Endothelial cell of umbilical vein (primary cell): ENCODE results near the gene OR4C3.

Experiments
- FOS ChIP-seq: IDR thresholded peaks from 2 replicates; pipeline ENCODE4 v1.6.1; 2011; ENCODE audit warnings: mild to moderate bottlenecking, low read length, moderate library complexity, borderline replicate concordance; ENCODE audit not compliant: insufficient read depth
- TF ChIP-seq, protein P1 (sequence below), 2 donors: IDR thresholded peaks; 1 replicate in 1 of 2; 2 replicates in 1 of 2; pipeline ENCODE4 v1.5.1; 2011; ENCODE audit warnings: low read length in 2 of 2, mild to moderate bottlenecking in 2 of 2, moderate library complexity in 2 of 2, control low read depth in 1 of 2, inconsistent platforms in 1 of 2, low read depth in 1 of 2; ENCODE audit not compliant: insufficient read depth in 1 of 2; ENCODE audit errors: extremely low read depth in 1 of 2

DNA sequence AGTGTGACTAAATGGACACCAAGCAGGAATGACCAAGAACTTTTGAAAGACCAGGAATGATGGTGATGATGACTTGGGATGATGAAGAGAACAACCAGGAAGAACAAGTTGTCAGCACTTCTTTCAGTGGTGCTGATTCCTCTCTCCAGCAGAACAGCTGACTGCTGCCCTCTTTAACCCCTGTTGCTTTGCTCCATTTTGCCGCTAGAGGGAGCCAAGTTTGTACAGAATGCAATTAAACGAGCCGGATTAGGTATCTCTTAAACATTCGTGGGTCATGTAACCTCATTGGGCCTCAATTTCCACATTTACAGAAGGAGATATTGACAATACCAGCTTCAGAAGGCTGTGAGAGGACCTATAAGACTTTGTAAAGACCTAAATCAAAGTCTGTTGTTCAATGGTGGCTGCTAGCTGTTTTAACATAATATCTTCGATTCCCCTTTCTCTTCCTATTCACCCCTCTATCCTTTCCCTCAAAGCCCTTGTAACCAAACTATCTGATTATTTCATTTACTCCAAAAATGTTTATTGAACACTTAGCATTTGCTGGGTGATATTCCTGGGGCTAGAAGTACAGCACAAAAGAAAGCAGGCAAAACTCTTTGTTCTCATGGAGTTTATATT, 16.8 kb upstream of the OR4C3 start:
- TF ChIP-seq, protein P1, sequence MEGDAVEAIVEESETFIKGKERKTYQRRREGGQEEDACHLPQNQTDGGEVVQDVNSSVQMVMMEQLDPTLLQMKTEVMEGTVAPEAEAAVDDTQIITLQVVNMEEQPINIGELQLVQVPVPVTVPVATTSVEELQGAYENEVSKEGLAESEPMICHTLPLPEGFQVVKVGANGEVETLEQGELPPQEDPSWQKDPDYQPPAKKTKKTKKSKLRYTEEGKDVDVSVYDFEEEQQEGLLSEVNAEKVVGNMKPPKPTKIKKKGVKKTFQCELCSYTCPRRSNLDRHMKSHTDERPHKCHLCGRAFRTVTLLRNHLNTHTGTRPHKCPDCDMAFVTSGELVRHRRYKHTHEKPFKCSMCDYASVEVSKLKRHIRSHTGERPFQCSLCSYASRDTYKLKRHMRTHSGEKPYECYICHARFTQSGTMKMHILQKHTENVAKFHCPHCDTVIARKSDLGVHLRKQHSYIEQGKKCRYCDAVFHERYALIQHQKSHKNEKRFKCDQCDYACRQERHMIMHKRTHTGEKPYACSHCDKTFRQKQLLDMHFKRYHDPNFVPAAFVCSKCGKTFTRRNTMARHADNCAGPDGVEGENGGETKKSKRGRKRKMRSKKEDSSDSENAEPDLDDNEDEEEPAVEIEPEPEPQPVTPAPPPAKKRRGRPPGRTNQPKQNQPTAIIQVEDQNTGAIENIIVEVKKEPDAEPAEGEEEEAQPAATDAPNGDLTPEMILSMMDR (IDR thresholded peaks at IDR 0.05; ENCODE audit: extremely low read depth in 1 of 2, insufficient read depth in 1 of 2, low read depth in 1 of 2, low read length in 2 of 2), result peak; percentile 71 to 89
- no peak for TF ChIP-seq FOS
